GM19240 (cell line): ENCODE measurements around the gene ORC6.

Source experiments
- DNase-seq: peaks from one replicate; pipeline ENCODE4 v3.0.0; 2011; ENCODE audit warnings: low spot score; ENCODE audit not compliant: insufficient read length

ORC6 gene

GRCh38 chr16:46731691-46732555, 42.5 kb downstream of the ORC6 start:
- no peak for DNase-seq

DNA sequence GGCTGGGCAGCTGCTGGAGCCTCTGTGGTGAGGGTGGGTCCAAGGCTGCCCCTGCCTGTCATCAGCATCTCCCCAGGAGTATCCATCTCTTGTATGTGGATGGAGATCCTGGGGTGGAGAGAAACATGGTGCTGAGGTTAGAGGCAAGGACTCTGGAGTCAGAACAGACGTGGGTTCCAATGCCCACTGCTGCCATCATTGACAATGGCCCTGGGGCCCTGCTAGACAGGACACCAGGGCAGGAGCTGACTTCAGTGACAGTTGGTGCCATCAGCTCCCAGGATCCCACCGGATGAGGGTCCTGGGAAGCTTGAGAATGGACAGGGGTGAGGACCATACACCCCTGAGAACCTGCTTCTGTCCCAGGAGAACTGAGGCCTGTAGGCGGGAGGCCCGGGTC, 43.1 kb downstream of the ORC6 start:
- DNase-seq = no peak

- no peak for DNase-seq
These were observed 43.9 kb downstream of the ORC6 start for GRCh38 chr16:46733319-46733830.

GRCh38 chr16:46736695-46737094, 47.2 kb downstream of the ORC6 start:
- DNase-seq = no peak

DNA sequence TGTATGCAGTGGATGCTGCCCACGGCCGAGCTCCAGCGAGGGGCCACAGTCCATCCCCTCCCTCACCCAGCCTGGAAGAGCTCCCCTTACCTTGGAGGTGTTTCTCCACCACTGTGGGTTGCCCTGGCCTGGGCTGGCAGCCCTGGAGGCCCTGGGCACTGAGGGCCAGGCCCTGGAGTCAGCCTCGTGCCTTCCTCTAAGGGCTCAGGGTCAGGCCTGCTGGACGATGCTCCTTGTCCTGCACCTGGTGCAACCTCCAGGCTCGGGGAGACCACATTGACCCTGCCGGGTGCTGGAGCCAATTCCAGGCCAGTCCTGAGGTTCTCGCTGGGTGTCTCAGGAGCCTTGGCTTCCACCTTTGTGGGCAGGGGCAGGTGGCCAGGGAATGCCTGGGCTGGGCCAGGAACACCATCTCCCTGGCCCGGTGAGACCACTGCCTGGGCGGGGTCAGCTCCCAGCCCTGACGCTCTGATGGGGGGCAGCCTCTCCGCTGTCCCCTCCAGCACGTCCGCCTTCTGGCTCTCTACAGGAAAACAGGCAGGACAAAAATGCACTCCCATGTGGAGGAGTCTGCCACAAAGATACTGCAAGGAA, 48.3 kb downstream of the ORC6 start:
- DNase-seq = no peak

DNA sequence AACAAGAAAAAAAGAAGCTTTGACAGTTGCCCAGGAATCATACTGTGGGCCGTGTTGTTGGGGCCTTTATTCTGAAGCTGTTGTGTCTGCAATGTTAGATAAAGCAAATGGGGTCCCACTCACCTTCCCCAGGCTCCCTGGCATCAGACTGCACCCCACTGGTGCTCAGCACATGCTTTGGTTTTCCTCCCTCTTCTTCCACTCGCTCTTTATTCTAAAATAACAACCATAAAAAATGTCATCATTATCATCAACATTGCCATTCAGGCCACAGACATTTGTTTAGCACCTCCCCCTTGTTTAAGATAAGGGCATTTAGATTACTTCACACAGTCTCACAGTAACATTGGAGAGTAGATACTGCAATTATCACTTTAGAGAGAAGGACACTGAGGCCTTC, 50.5 kb downstream of the ORC6 start:
- DNase-seq = no peak

- peak; percentile 53 for DNase-seq
These were observed 53.8 kb downstream of the ORC6 start for GRCh38 chr16:46743232-46743719.

- DNase-seq = no peak
These were observed 56.2 kb downstream of the ORC6 start for GRCh38 chr16:46745617-46746016.

GRCh38 chr16:46746821-46747776, 57.6 kb downstream of the ORC6 start:
- DNase-seq = no peak
